Parathyroid adenoma (tissue), 2 donors: ENCODE data around the gene DLGAP4.

Experiments
- H2AFZ ChIP-seq: fragments of 300-600 bp; sonication (generic); one replicate; pipeline ENCODE4 v1.7.0; 2017; ENCODE audit warnings: antibody characterized with exemption, mild to moderate bottlenecking
- H3K27ac ChIP-seq: fragments of 300-600 bp; sonication (generic); one replicate; pipeline ENCODE4 v1.7.0; 2017
- H3K27me3 ChIP-seq: fragments of 300-600 bp; sonication (generic); one replicate; pipeline ENCODE4 v1.7.0; 2017; ENCODE audit warnings: low read length; ENCODE audit not compliant: control insufficient read depth, insufficient read depth
- H3K36me3 ChIP-seq: fragments of 300-600 bp; sonication (generic); one replicate; pipeline ENCODE4 v1.7.0; 2017; ENCODE audit warnings: low read length; ENCODE audit not compliant: control insufficient read depth, insufficient read depth
- H3K4me1 ChIP-seq: fragments of 300-600 bp; sonication (generic); one replicate; pipeline ENCODE4 v1.7.0; 2017; ENCODE audit warnings: control low read depth
- H3K4me2 ChIP-seq: fragments of 300-600 bp; sonication (generic); one replicate; pipeline ENCODE4 v1.7.0; 2017; ENCODE audit warnings: low read length
- H3K4me3 ChIP-seq: fragments of 300-600 bp; sonication (generic); one replicate; pipeline ENCODE4 v1.7.0; 2017; ENCODE audit warnings: low read depth, low read length
- H3K79me2 ChIP-seq: fragments of 300-600 bp; sonication (generic); one replicate; pipeline ENCODE4 v1.7.0; 2017; ENCODE audit warnings: control low read depth
- H3K9ac ChIP-seq: fragments of 300-600 bp; sonication (generic); one replicate; pipeline ENCODE4 v1.7.0; 2017; ENCODE audit warnings: mild to moderate bottlenecking
- H3K9me3 ChIP-seq: fragments of 300-600 bp; sonication (generic); one replicate; pipeline ENCODE4 v1.7.0; 2017; ENCODE audit warnings: low read length; ENCODE audit not compliant: control insufficient read depth
- TF ChIP-seq, protein P1 (sequence below): fragments of 300-600 bp; sonication (generic); IDR thresholded peaks from one replicate; pipeline ENCODE4 v1.7.0; 2017; ENCODE audit warnings: antibody characterized with exemption, mild to moderate bottlenecking
- donor health status: primary hyperparathyroidism.

DLGAP4 gene

DNA sequence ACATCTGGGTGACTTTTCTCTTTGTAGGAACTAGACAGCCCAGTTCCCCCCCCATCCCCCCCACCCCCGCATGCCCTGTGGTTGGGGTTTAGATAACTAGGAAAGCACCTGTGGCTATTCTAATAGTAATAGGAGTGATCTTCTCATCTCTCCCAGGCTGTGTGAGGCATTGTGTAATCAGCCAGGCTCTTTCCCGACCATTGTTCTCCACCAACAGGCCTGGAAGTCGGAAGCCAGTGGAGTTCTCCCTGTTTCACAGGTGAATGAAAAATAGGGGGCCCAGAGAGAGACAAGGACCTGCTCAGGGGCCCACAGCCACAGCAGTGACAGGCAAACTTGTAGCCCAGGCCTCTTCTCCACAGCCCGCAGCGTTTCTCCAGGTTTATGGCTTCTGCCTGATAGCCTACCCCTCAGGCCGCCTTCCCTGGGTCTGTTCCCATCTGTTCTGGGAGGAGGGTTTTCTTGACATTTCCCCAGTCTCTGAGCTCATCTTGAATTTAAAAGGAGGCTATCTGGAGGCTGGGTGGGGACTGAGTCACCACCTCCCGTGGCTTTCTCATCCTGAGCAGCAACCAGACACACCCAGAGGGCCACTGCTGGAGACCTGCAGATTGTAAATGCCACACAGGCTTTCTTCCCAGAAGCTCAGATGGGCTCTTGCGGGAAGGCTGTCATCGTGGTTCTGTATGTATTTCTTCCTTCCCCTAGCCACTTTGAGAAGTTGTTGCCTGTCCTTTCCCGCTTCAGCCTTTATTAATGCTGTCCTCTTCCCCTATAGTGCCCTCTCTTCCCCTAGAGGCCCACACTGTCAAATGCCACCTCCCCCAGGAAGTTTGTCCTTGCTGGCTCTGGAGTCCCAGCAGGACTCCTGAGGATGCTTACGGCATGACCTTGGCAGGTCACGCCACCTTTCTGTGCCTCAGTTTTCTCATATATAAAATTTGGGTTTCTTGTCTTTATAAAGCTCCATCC lies 159.3 kb downstream of the DLGAP4 start:
- Histone ChIP-seq H2AFZ (no peak overlapping the region), H3K79me2 (peaks cover 13% of the 10 kb centered on the region), H3K4me1 (peaks cover 25% of the 10 kb centered on the region), H3K27me3 (no peaks in the 10 kb centered on the region), H3K9me3 (no peaks in the 10 kb centered on the region), H3K9ac (no peak overlapping the region), H3K27ac (no peak overlapping the region), H3K4me2 (no peak overlapping the region), H3K36me3 (no peaks in the 10 kb centered on the region), H3K4me3 (no peak overlapping the region)
- TF ChIP-seq, protein P1, sequence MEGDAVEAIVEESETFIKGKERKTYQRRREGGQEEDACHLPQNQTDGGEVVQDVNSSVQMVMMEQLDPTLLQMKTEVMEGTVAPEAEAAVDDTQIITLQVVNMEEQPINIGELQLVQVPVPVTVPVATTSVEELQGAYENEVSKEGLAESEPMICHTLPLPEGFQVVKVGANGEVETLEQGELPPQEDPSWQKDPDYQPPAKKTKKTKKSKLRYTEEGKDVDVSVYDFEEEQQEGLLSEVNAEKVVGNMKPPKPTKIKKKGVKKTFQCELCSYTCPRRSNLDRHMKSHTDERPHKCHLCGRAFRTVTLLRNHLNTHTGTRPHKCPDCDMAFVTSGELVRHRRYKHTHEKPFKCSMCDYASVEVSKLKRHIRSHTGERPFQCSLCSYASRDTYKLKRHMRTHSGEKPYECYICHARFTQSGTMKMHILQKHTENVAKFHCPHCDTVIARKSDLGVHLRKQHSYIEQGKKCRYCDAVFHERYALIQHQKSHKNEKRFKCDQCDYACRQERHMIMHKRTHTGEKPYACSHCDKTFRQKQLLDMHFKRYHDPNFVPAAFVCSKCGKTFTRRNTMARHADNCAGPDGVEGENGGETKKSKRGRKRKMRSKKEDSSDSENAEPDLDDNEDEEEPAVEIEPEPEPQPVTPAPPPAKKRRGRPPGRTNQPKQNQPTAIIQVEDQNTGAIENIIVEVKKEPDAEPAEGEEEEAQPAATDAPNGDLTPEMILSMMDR = no peak

DNA sequence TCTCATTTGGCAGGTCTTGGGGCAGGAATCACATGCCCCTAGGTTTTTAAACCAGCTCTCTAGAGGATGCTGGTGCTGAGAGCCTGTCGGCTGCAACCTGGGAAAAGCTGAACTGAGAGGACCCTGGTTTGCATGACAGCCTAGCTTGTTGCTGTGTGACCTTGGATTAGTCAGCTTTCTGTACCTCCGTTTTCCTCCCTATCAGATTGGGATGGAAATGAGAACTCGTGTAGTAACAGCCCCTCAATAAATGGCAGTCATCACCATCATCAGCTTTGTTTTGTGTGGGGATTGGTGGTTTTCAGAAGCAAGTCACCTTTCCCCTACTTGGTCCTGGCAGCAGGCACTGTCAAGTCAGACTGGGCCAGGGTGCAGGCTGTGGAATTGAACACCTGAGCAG lies 159.9 kb downstream of the DLGAP4 start:
- no peak overlapping the region for H3K9ac ChIP-seq
- no peaks in the 10 kb centered on the region for H3K9me3 ChIP-seq
- TF ChIP-seq, protein P1 = no peak
- H3K4me1 ChIP-seq = peaks cover 25% of the 10 kb centered on the region
- H3K27me3 ChIP-seq = no peaks in the 10 kb centered on the region
- H3K79me2 ChIP-seq = peaks cover 16% of the 10 kb centered on the region
- H2AFZ ChIP-seq = no peak overlapping the region
- no peak overlapping the region for H3K4me3 ChIP-seq
- no peak overlapping the region for H3K27ac ChIP-seq
- H3K36me3 ChIP-seq = no peaks in the 10 kb centered on the region
- no peak overlapping the region for H3K4me2 ChIP-seq

DNA sequence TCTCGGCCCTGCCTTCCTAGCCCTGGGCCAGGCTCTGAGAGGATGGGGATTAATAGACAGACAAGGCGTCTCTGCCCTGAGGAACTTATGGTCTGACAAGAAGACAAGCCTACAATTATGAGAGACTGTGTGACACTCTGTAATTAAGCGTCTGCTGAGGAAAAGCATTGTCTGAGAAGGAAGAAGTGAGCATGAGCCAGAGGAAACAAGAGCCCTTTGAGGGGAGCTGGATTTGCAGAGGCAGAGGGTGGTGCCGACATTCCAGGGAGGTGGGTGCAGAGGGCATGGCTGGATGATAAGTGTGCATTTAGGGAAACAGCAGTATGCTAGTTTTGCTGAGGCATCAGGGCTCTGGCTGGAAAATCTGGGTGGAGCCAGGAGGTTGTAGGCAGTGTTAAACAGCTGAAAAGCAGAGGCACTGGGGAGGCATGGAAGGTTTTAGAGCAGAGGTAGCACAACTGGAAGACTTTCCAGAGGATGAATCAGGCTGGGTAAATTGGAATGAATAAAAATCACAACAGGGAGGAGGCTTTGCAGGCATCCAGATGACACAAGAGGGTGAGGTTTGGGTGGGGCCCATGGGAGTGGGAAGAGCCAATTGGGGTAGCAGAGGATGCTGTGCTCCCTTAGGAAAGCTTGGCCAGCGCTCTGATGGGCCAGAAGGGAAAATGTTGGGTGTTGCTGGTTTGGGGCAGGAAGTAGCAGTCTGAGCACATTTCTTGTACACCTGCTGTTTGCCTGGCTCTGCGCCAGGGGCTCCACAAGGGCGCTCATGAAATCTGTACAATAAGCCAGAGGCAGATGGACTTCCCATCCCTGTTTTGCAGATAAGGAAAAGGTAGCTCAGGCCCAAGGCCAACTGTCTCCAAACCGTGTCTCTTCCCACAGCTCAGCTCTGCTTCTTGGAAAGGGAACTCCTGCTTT lies 161.2 kb downstream of the DLGAP4 start:
- Histone ChIP-seq H3K4me2 (no peak overlapping the region), H3K27me3 (no peaks in the 10 kb centered on the region), H3K79me2 (peaks cover 13% of the 10 kb centered on the region), H3K4me3 (no peak overlapping the region), H3K36me3 (no peaks in the 10 kb centered on the region), H3K4me1 (peaks cover 21% of the 10 kb centered on the region), H3K27ac (no peak overlapping the region), H3K9ac (no peak overlapping the region), H2AFZ (no peak overlapping the region), H3K9me3 (no peaks in the 10 kb centered on the region)
- TF ChIP-seq, protein P1 = no peak

DNA sequence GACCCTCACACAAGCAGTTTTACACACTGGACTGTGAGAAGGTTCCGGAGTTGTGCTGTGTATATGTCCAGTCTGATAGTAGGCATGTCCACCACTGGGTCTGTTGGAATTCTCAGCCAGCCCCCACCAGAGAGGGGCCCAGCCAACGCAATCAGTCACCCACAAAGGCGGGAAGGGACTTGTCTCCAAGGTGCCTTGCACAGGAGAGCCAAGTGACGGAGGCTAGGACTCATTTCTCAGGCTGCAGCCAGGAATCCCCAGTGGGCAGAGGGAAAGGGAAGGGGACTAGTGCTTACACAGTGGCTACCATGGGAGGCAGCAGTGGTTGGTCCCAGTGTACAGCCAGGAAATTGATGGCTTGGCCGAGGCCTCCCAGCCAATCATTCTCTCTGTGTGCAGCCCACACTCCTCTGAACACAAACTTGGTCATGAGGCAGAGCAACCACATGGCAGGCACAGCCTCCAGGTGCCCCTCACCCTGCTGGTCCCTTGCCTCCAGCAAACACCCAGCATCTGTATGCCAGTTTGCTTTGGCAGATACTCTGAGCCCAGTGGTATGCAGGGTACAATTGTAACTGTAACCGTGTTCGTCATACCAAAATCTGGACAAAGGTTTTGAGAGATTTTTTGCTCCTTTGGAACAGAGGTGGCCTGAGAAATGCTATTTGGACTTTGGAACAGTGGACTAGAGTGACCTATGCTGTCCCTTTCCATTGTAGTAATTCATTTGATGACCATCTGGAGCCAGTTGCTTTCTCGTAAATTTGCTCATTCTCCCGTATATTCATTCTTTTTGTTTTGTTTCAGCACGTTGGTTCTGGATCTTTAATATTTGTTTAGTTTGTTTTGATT lies 162.2 kb downstream of the DLGAP4 start:
- Histone ChIP-seq H3K4me1 (peaks cover 16% of the 10 kb centered on the region), H3K27me3 (no peaks in the 10 kb centered on the region), H3K36me3 (no peaks in the 10 kb centered on the region), H3K9ac (no peak overlapping the region), H3K79me2 (peaks cover 18% of the 10 kb centered on the region), H3K4me2 (no peak overlapping the region), H3K27ac (no peak overlapping the region), H3K9me3 (no peaks in the 10 kb centered on the region), H2AFZ (no peak overlapping the region), H3K4me3 (no peak overlapping the region)
- TF ChIP-seq, protein P1 = no peak
